Hepatocyte (in vitro differentiated cells): ENCODE measurements around the gene GOLPH3.

ENCODE experiments used
- CTCF ChIP-seq: fragments of 200-600 bp; sonication (generic); IDR thresholded peaks from 2 replicates; pipeline ENCODE4 v1.5.1; 2016; ENCODE audit warnings: antibody characterized with exemption, mild to moderate bottlenecking; ENCODE audit not compliant: poor library complexity
- EZH2 ChIP-seq: fragments of 200-600 bp; sonication (generic); IDR thresholded peaks from 2 replicates; pipeline ENCODE4 v1.6.1; 2016; ENCODE audit warnings: antibody characterized with exemption, mild to moderate bottlenecking, borderline replicate concordance

- no peak for TF ChIP-seq CTCF
- no peak for TF ChIP-seq EZH2
Observed at GRCh38 chr5:32150366-32150765, 23.8 kb downstream of the GOLPH3 start.
